Ramos (cell line): Measurements from ENCODE around the gene ASF1A.

ENCODE experiments used
- in situ Hi-C: fragments of 300-500 bp; cut with MboI; formaldehyde crosslinking; loops from one replicate; pipeline ENCODE4 v1.14.3; 2022; ENCODE audit warnings: low sequenced_read_pairs; ENCODE audit not compliant: unreplicated experiment

ASF1A gene

DNA sequence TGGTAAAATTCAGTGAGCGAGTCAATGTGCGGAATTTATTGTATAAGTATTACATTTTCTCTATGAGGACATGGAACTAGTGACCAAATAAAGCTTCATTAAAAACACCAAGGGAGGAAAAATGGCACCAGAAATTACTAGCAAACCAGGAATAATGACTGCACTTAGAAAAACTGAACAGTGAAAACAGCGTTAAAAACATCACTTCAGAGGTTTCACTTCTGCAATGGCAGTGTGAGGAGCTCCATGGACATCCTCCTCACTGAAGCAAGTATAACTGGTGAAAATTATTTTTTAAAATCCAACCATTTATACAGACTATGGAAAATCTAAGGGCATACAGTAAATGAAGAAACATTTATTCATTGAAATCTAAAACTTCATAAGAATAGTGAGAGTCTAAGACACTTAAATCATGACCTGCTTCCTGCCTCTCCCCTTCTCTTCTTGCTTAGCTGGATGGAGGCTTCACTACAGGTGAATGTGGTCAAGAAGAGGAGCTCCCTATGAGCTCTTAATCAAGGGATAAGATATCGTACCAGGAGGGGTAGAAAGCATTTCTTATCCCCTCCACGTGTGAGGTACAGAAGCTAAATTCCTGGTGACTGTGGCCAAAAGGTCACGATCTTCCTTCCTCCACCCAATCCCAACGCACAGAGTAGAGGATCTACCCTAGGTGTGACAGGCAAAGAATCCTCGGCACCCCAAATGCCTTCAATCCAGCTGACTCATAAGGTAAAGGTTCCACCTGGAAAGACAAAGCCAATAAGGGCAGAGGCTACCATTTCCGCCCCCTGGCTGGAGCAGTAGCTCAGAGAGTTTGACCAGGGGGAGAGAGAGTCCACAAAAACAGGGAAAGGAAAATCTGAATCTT lies 12.3 kb upstream of the ASF1A start:
- in situ Hi-C loops = no loop called here

DNA sequence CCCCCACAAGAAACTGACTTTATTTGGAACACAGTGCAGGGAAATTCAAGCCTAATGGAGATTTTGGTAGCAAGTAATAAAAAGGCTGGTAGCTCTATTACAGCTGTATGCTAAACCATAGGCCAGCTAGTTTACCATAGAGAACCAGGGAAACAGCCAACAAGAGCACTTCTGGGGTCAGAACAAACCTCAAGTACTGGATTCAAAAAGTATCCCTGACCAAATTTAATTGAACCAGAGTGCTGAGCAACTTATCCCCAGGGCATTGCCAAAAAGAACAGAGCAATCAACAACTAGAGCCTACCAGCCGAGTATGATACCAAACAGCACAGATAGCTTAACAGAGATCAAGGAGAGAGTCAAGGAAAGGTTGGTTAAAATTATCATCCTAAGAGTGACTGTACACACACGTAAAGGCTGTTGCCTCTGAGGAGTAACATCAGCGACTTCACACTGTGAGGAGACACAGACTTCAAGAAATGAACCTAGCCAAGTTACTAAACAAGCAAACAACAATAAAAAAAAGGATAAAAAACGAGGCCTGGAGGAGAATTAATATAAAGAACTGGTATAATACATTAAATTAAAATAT lies 11.5 kb upstream of the ASF1A start:
- in situ Hi-C loops = no loop called here

DNA sequence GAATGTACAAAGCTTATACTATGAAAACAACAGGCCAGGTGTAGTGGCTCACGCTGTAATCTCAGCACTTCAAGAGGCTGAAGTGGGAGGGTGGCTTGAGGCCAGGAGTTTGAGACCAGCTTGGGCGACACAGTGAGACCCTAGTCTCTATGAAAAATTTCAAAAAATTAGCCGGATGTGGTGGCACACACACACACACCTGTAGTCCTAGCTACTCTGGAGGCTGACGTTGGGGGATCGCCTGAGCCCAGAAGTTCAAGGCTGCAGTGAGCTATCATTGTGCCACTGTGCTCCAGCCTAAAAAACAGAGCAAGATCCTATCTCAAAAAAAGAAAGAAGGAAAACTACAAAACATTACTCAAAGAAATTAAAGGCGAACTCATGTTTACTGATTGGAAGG lies 7.3 kb upstream of the ASF1A start:
- in situ Hi-C loops = no loop called here

GRCh38 chr6:118889163-118889562 lies 4.8 kb upstream of the ASF1A start:
- in situ Hi-C loops = no loop called here

- in situ Hi-C loops = no loop called here
Measured at GRCh38 chr6:118890997-118891790, 2.8 kb upstream of the ASF1A start.

DNA sequence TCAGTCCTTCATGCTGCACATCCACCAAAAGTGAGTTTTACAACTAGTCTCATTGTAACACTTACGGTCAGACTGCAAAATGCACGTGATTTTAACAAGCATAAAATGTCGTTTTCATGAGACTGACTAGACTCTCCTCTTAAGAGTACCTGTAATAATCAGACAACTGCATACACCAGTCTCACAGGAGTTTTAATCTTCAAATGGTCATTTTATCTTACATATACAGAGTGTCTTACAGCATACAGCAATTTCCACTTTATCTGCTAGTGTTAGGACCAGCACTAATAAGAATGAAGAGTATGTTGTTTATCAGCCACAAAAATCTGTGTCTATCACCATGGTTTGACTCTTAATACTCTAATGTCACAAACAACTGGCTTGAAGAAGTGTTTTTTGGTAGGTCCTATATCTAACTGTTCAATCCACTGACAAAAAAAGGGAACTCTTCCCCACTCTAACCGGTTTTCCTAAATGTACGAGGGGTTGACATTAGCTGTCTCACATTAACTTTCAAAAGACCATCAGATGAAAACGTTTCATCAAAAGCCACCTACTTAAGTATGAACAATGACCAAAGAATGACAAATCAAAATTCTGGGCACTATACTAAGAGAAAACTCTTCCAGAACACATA lies 1.5 kb upstream of the ASF1A start:
- in situ Hi-C loops = no loop called here

DNA sequence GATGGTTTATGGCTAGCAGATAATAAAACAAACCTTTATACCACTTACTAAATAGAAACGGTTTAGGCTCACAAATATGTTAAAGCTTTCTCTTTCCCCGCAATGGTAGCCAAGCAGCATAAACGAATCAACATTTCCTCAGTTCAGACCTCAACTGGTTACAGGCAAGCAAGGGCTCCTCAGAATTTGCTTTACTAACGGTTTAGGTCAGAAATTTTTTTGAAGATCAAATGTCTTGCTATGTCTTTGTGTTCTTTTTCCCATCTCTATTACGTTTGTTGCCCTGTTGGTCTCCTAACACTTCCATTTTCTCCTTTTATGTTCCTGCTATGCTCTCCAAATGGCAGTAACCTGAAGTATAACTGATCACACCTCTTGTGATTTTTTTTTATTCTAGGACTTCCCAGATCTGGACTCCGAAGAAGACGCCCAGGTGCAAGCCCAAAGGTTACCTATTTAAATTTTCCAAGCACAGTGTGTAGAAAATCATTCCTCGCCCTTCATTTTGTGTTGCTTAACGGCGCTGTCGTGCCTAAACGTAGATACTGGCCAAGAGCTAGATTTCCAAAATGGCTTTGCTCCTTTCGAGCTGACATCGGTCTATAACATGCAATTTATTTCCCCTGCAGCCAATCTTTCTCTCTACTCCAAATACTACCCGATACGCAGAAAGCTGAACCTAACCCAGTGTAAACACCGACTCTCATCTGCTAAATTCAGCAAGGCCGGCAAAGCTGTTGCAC lies 717 bp upstream of the ASF1A start:
- in situ Hi-C loops = no loop called here

DNA sequence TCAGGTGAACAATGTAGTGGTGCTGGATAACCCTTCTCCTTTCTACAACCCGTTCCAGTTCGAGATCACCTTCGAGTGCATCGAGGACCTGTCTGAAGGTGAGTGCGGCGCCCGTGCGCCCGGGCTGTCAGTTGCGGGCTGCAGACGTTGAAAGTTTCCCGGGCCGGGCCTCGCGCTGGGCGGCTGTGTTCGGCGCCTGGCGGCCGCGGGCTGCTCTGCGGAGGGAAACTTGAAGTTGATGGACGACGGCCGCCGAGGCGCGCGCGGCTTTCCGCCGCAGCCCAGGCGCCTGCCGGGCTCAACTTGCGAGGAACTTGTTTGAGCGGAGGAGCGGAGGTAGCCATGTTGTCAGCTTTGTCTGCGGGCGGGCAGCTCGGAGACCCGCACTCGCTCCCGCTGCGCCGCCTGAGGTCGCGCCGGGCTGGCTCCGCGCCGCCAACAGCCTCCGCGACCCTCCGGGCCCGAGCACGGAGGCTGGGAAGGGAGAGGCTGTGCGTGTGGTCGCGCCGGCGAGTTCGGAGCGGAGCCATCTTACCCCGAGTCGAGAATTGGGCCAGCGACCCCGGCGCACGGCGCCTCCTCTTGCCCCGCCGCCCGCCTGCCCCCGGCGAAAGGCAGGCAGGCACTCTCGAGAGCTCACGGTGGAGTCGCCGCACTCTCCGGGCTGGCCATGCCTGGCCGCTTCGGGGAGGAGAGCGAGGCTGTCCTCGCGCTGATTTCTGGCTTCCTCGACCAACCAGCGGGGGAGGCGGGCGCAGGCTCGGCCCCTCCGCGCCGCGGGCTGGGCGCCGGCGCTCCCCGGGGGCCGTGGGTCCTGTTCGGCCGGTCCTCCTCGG lies 691 bp downstream of the ASF1A start:
- in situ Hi-C loops = no loop called here

DNA sequence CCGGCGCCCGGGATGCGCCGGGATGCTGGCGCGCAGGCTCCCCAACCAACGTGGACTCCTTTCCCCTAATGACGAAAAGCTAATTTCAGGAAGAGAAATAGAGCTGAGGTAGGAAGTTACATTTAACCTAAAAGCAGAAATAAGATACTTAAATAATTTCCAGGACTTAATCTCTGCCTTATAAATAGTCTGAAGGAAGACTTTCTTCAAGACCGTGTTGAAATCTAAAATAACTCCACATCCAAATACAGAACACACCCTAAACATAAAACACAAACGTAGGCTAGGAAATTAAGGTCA lies 1.3 kb downstream of the ASF1A start:
- in situ Hi-C loops = no loop called here

DNA sequence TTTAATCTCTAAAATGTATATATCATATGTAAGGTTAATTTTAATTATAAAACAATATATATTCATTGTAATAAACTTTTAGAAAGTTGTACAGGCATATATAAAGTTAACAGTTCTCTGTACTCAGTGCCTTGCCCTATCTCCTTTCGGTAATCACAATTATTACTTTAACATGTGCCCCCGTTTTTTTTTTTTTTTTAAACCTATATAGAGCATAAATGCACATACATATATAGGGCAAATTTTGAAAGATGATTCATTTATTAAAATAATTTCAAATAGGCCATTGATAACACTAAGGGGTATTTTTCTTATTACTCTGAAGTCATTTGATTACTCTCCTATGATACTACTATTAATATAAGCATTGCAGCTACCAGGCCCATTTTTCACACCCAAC lies 1.9 kb downstream of the ASF1A start:
- in situ Hi-C loops = no loop called here

DNA sequence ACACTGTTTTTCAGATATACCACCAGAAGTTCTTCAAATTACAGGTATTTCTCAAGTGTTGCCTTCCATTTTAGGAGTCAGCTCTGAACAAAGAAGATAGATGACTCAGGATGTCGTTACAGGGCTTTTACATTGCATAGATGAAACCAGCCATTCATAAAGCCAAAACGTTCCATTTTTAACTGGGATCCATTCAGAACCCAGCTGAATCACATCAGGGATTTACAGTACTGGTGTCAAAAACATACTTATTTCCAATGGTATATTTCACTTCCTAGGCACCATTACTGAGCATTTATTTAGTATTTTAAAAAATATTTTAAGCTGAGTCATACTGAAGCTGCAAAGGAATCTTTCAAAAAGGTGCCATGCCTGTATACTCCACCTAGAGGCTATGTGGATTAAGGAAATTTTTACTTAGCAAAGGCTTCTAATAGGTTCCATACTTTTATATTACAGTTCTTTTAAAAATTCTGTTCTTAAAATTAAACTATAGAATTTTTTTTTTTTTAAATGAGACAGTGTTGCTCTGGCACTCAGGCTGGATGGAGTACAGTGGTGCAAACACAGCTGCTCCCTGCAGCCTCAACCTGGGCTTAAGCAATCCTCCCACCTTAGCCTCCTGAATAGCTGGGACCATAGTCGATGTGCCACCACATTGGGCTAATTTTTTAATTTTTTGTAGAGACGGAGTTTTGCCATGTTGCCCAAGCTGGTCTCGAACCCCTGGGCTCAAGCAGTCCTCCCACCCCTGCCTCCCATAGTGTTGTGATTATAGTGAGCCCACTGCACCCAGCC lies 2.6 kb downstream of the ASF1A start:
- in situ Hi-C loops = no loop called here

- in situ Hi-C loops = no loop called here
Measured at GRCh38 chr6:118897386-118897785, 3.4 kb downstream of the ASF1A start.

- in situ Hi-C loops = no loop called here
Measured at GRCh38 chr6:118899948-118900347, 6.0 kb downstream of the ASF1A start.

- in situ Hi-C loops = no loop called here
Measured at GRCh38 chr6:118902726-118903125, 8.8 kb downstream of the ASF1A start.

GRCh38 chr6:118903138-118903537 lies 9.2 kb downstream of the ASF1A start:
- in situ Hi-C loops = no loop called here

- in situ Hi-C loops = no loop called here
Measured at GRCh38 chr6:118903691-118904090, 9.7 kb downstream of the ASF1A start.

DNA sequence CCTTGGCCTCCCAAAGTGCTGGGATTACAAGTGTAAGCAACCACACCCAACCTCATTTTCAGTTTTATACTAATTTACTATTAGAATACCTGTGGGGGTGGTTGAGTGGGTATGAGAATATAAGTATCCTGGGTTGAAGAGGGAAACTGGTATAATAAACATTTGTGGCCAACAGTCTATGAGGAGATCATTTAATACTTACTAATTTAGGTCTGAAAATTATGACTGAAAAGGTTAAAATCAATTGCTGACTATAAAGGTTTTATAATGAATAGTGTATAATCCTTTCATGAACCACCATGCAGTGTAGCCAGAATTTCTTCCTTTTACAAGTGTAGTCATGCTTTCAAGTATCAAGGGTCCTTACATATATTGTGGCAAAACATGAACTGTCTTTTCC lies 11.1 kb downstream of the ASF1A start:
- in situ Hi-C loops = no loop called here

- in situ Hi-C loops = no loop called here
Measured at GRCh38 chr6:118905851-118906250, 11.9 kb downstream of the ASF1A start.

- in situ Hi-C loops = no loop called here
Measured at GRCh38 chr6:118908441-118908840, 14.5 kb downstream of the ASF1A start.
